NCI-H128 (cell line): ENCODE results near the gene HSPA12B.

Experiments
- DNase-seq: peaks from one replicate; lab custom pipeline; 2025; ENCODE audit not compliant: unreplicated experiment; lab: John Stamatoyannopoulos, UW

HSPA12B gene

DNA sequence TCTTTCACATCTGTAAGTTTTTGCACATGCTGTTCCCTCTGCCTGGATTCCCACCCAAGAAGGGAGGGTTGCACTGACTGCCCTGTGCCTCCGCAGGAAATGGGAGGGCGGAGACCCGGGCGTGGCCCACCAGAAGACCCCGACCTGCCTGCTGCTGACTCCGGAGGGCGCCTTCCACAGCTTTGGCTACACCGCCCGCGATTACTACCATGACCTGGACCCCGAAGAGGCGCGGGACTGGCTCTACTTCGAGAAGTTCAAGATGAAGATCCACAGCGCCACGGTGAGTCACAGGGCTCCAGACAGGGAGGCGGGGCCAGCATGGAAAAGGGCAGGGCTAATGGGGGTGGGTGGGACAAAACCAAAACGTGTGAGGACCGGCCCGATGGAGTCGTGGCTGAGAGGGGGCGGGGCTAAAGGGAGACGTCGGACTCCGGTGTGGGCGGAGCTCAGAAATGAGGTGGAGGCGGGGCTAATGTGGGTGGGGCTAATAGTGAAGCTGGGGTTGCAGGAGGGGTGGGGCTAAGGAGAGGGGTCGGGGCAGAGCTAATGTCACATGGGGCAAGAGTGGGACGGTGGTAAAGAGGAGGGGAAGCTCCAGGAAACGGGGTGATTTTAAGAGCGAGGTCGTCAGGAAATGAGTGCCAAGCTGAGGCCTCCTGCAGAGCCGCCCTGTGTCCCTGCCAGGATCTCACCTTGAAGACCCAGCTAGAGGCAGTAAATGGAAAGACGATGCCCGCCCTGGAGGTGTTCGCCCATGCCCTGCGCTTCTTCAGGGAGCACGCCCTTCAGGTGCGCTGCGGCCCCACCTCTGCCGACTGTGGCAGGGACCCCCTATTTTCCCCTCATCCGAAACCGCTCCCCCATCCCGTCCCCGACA lies 12.6 kb downstream of the HSPA12B start:
- DNase-seq, result no peak

- DNase-seq, result no peak
Observed at GRCh38 chr20:3745686-3746173, 13.2 kb downstream of the HSPA12B start.

DNA sequence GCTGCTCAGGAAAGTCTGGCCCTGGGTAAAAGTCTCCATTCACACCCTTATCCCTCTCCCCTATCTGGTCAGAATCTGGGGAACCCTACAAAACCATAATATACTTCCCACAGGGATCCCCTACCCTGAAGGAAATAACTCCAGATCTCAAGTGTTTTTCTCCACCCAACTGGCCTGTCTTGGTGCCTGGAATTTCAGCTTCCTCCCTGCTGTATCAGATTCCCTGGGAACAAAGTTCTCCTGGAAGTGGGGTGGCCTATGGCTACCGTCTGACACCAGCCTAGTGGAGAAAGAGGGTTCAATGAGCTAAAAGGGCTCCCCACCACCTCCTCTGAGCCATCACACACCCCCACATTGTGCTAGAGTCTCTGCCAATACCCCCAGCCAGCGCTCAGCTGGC lies 15.0 kb downstream of the HSPA12B start:
- DNase-seq, result no peak

- DNase-seq, result no peak
Observed at GRCh38 chr20:3748073-3748472, 15.6 kb downstream of the HSPA12B start.

DNA sequence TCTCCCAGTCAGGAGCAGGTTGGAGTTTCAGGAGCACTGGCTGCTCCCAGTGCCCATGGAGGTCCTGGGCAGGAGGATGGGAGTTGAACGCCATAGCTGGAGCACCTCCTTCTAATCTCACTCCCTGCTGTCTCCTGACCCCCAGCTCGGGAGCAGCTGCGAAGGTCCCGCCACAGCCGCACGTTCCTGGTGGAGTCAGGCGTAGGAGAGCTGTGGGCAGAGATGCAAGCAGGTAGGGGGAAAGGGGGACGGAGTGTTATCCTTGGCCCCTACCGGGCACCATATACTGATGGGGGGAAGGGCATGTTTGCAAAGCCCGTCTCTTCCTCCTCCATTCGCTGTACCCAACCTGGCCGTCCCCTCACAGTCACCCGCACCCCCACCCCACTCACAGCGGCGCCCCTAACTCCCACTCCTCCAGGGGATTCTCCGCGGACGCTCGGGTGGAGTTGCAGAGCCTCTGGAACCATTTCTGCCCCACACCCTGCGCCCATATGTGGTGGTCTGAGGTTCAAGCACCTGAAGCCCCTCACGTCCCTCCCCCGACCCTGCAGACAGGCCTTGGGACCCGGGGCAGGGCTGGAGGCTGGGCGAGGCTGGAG lies 16.7 kb downstream of the HSPA12B start:
- DNase-seq, result no peak

DNA sequence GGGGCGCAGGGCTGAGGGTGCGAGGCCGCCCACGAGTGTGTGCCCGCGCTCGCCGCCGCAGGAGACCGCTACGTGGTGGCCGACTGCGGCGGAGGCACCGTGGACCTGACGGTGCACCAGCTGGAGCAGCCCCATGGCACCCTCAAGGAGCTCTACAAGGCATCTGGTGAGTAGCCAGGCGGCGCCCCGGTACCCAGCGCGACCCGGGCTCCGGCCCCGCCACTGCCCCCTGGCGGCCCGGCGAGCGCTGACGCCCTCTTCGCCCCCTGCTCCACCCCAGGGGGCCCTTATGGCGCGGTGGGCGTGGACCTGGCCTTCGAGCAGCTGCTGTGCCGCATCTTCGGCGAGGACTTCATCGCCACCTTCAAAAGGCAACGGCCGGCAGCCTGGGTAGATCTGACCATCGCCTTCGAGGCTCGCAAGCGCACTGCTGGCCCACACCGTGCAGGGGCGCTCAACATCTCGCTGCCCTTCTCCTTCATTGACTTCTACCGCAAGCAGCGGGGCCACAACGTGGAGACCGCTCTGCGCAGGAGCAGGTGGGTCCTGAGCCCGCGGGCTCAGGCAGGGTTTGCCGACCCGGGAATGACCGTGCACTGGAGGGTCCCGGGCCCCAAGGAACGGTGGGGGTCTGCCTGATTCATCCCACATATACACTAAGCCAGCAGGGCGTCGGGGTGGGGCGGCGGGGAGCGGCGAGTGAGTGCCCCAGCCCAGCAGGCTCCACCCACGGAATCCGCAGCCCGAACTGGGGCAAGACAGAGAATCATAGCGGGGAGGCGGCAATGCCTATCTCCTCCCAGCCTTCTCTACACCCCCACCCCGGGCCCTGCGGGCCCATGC lies 17.4 kb downstream of the HSPA12B start:
- DNase-seq, result no peak

DNA sequence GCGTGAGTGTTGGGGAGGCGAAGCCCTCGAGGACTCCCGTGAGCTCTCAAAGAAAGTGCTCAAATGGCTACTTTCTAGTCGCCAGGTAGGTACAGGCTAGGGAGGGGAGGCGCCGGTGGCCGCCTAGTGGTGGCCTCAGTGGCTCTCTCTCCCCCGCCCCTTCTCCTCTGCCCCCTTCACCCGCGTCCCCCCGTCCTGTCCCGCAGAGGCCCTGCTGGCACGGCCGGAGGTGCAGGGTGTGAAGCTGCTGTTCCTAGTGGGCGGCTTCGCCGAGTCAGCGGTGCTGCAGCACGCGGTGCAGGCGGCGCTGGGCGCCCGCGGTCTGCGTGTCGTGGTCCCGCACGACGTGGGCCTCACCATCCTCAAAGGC lies 18.8 kb downstream of the HSPA12B start:
- no peak for DNase-seq

DNA sequence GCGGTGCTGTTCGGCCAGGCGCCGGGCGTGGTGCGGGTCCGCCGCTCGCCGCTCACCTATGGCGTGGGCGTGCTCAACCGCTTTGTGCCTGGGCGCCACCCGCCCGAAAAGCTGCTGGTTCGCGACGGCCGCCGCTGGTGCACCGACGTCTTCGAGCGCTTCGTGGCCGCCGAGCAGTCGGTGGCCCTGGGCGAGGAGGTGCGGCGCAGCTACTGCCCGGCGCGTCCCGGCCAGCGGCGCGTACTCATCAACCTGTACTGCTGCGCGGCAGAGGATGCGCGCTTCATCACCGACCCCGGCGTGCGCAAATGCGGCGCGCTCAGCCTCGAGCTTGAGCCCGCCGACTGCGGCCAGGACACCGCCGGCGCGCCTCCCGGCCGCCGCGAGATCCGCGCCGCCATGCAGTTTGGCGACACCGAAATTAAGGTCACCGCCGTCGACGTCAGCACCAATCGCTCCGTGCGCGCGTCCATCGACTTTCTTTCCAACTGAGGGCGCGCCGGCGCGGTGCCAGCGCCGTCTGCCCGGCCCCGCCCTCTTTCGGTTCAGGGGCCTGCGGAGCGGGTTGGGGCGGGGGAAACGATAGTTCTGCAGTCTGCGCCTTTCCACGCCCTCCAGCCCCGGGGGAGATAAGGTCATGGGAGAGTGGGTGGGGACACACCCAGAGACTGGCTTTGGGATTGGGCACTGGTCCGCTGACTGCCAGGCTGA lies 19.3 kb downstream of the HSPA12B start:
- peak; percentile 74 for DNase-seq

DNA sequence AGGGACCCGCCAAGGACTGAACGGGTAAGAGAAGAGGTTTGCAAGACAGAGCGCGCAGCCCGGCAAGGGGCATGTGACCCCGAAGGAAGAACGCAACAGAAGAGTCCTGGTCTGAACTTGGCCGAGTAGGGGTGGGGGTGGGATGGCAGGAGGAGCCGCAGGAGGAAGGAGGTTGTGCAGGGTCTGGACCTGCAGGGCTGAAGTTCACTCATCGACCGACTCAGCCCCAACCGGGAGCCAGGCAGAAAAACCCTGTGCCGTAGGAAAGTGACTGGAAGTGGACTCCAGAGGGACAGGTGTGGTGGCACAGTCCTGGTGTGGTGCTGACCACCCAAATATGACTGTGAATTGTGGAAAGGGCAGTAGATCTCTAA lies 19.9 kb downstream of the HSPA12B start:
- no peak for DNase-seq

DNA sequence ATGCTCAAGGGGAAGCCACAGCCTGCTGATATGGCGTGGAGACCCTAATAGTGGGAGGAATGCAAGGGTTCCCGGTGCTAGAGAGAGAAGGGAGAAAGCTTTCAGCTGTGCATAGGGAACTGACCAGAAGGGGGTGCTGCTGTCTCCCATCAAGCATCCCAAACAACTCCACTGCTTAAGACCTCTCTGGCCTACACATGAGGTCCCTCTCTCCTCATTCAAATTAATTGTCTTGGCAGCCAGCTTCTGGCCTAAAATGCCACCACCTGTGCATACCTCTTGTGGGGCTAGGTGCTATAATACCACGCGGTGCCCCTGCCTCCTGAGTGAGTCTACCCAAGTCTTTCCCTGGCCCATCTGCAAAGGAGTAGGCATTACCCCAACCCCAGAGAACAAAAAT lies 20.6 kb downstream of the HSPA12B start:
- DNase-seq, result peak; percentile 10

GRCh38 chr20:3753501-3754275 lies 21.2 kb downstream of the HSPA12B start:
- DNase-seq, result no peak

- DNase-seq, result no peak
Observed at GRCh38 chr20:3754276-3754630, 21.8 kb downstream of the HSPA12B start.

- DNase-seq, result no peak
Observed at GRCh38 chr20:3755269-3755668, 22.8 kb downstream of the HSPA12B start.

- no peak for DNase-seq
Observed at GRCh38 chr20:3755814-3756480, 23.5 kb downstream of the HSPA12B start.

DNA sequence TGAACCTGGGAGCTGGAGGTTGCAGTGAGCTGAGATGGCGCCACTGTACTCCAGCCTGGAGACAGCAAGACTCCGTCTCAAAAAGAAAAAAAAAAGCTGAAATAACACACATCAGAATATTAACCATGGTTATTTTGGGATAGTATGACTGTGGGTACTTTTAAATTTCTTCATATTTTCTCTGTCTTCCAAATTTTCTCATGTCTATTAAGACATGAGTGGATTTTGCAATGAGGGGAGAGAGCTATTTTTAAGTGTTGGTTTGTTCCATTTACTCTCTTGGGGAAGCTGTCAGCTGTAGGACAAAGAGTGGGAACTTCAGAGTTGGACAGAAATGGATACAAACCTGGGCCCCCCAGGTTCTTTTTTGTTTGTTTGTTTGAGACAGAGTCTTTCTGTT lies 24.8 kb downstream of the HSPA12B start:
- DNase-seq, result no peak

- DNase-seq, result no peak
Observed at GRCh38 chr20:3758566-3758965, 26.1 kb downstream of the HSPA12B start.

DNA sequence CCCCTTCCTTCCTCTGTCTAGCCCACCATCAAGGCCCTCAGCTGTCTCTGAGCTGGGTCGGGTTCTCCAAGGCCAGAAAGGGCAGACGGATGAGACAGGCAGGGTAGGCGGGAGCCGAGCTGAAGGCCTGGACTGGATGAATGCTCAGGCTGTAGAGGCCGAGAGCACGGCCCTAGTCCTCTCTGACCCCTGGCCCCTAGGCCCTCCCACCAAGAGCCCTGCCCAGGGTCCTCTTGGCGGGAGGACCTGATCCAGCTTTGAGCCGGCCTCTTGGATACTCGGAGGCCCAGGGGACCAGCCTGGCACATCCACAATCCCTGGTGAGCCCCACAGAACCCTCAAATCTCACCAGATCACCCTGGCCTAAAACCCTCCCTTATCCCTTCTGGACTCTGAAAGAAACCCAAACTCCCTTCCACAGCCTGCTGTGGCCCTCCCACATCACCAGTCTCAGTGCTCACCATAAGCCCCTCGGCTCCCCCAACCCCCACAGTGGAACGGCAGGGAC lies 26.9 kb downstream of the HSPA12B start:
- no peak for DNase-seq

GRCh38 chr20:3759884-3760283 lies 27.4 kb downstream of the HSPA12B start:
- DNase-seq, result no peak

GRCh38 chr20:3760655-3761348 lies 28.3 kb downstream of the HSPA12B start:
- DNase-seq, result no peak
